Nephron (organoid): ENCODE data around the gene UBAC2.

Source experiments
- H3K27ac Mint-ChIP-seq, 3 experiments: 2 replicates each; pipeline ENCODE4 v1.8.0; 2020; ENCODE audit warnings: mixed read lengths in 3 of 3, mild to moderate bottlenecking in 2 of 3, moderate library complexity in 1 of 3
- H3K27me3 Mint-ChIP-seq: 2 replicates; pipeline ENCODE4 v1.8.0; 2021; ENCODE audit warnings: low read depth, mild to moderate bottlenecking, moderate library complexity, mixed read lengths
- H3K36me3 Mint-ChIP-seq: 2 replicates; pipeline ENCODE4 v1.8.0; 2020; ENCODE audit warnings: low read depth, mixed read lengths
- H3K4me1 Mint-ChIP-seq: 2 replicates; pipeline ENCODE4 v1.8.0; 2020; ENCODE audit warnings: mixed read lengths
- H3K4me3 Mint-ChIP-seq, 3 experiments: 2 replicates each; pipeline ENCODE4 v1.8.0; 2020; ENCODE audit warnings: mild to moderate bottlenecking in 3 of 3, mixed read lengths in 3 of 3, moderate library complexity in 2 of 3
- H3K9me3 Mint-ChIP-seq: 2 replicates; pipeline ENCODE4 v1.8.0; 2020; ENCODE audit warnings: mixed read lengths
- TF ChIP-seq, protein P1 (sequence below), 3 experiments: fragments of 200-600 bp; sonication (generic); IDR thresholded peaks; one replicate each; pipeline ENCODE4 v1.5.0; 2021; ENCODE audit warnings: antibody characterized with exemption in 3 of 3; ENCODE audit not compliant: unreplicated experiment in 3 of 3

UBAC2 gene

DNA sequence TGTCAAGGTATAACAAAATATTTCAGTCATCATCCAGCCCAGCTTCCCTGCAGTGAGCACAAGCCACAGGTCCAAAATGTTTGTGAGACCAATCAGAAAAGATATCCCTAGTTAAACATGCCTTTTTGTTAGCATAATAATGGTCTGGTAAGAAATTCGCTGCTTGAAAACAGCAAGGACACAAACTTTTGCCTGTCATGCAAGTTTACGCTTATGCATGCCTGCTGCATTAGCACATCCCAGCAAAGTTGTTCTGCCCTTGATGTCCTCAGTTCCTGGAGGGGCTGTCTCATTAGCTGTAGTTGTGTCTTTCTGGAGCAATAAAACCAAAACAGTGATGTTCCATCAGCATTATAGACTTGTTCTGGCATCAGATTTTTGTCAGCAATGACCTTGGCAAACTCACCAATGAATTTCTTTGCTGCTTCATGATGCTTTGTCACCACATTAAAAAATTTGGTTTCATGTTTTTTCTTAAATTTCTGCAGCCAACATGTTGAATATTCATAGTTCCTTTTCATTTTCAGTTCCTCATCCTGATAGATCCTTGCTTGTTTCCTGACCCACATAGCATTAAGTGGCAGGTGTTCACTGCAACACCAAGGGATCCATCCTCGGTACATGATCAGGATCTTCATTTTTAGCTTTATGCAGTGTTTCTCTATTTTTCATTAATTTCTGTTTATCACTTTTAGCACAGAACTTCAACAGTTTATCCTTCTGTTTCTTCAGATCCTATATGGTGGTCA is 178.5 kb downstream of the UBAC2 start:
- Mint-ChIP-seq H3K27me3 (no peaks in the 10 kb centered on the region), H3K36me3 (peaks cover 48% of the 10 kb centered on the region), H3K27ac (no peak overlapping the region), H3K4me3 (no peak overlapping the region), H3K4me1 (no peaks in the 10 kb centered on the region), H3K9me3 (no peaks in the 10 kb centered on the region)
- TF ChIP-seq, protein P1, sequence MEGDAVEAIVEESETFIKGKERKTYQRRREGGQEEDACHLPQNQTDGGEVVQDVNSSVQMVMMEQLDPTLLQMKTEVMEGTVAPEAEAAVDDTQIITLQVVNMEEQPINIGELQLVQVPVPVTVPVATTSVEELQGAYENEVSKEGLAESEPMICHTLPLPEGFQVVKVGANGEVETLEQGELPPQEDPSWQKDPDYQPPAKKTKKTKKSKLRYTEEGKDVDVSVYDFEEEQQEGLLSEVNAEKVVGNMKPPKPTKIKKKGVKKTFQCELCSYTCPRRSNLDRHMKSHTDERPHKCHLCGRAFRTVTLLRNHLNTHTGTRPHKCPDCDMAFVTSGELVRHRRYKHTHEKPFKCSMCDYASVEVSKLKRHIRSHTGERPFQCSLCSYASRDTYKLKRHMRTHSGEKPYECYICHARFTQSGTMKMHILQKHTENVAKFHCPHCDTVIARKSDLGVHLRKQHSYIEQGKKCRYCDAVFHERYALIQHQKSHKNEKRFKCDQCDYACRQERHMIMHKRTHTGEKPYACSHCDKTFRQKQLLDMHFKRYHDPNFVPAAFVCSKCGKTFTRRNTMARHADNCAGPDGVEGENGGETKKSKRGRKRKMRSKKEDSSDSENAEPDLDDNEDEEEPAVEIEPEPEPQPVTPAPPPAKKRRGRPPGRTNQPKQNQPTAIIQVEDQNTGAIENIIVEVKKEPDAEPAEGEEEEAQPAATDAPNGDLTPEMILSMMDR (IDR thresholded peaks at IDR 0.05; ENCODE audit: unreplicated experiment in 3 of 3): no peak

DNA sequence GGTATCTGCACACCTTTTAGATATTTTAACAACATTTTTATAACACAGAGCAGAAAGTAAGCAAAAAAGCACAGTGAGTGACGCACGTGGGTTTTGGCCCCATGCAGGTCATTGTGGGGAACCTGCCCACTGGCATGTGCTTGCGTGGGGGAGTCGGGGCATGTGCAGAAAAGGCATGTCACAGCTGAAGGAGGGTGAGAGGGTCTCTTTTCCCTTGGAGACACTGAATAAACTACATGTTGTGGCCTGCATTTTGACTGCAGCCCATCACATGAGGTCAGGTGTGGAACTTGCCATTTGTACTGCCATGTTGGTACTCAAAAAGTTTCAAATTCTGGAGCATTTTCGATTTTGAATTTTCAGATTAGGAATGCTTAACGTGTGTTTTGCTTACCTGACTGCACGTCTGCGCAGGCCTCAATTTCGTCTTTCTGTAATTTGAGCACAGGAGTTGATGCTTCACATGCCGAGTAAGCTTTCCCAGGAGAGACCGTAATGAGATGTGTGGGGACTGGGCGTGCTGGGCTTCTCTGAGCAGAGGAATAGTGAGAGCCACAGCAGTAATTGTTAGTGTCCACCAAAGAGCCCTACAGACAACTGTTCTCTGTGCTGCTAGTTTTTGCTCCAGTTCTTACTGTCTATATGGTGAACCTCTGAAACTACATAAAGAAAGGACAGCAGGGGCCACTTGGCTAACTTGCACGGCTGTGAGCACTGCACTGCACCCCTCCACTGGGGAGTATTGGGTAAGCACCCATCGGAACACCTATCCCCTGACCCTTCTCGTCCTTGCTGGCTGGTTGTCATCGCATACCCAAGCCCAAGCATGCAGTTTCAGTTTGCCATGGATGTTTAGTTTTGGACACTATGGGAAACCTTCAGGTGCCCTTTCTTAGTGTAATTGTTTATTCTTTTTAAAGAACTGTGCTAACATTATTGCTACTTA is 179.5 kb downstream of the UBAC2 start:
- H3K27ac Mint-ChIP-seq: no peak overlapping the region
- no peaks in the 10 kb centered on the region for H3K4me1 Mint-ChIP-seq
- H3K9me3 Mint-ChIP-seq: no peaks in the 10 kb centered on the region
- no peak overlapping the region for H3K4me3 Mint-ChIP-seq
- no peaks in the 10 kb centered on the region for H3K27me3 Mint-ChIP-seq
- TF ChIP-seq, protein P1 (IDR thresholded peaks at IDR 0.05; ENCODE audit: unreplicated experiment in 3 of 3): no peak
- peaks cover 48% of the 10 kb centered on the region for H3K36me3 Mint-ChIP-seq

DNA sequence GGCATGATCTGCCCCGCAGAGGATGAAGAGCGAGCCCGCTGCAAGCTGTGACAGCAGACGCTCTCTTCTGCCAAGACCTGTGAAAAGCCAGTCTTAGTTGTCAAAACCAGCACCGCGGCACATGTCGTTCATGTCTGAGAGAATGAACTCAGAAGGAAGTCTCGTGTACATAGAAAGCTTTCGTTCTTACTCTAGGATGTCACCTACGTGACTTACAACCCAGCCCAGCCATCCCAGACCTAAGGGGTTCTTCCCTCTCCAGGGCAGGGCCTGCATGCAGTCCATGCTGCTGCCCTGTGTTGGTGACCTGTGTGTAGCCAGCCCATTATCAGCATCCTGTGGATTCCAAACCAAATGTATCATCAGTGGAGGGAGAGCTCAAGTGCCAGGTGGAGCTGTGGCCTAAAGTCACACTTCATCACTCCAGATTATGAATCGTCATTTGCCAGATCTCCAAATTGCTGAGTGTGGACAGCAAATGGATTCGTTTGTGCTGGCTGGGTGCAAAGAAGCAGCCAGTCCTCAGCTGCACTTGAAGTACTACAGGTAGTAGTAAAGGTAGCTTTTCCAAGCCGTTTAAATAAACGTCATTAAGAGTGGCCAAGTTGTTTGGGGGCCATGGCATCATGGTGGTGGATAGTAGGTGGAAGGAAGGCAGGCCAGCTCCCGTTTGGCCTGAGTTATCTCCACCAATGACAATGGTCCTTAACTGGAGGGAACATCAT is 180.4 kb downstream of the UBAC2 start:
- Mint-ChIP-seq H3K9me3 (no peaks in the 10 kb centered on the region), H3K27ac (no peak overlapping the region), H3K27me3 (no peaks in the 10 kb centered on the region), H3K4me1 (no peaks in the 10 kb centered on the region), H3K4me3 (no peak overlapping the region), H3K36me3 (peaks cover 54% of the 10 kb centered on the region)
- TF ChIP-seq, protein P1 (IDR thresholded peaks at IDR 0.05; ENCODE audit: unreplicated experiment in 3 of 3): no peak

DNA sequence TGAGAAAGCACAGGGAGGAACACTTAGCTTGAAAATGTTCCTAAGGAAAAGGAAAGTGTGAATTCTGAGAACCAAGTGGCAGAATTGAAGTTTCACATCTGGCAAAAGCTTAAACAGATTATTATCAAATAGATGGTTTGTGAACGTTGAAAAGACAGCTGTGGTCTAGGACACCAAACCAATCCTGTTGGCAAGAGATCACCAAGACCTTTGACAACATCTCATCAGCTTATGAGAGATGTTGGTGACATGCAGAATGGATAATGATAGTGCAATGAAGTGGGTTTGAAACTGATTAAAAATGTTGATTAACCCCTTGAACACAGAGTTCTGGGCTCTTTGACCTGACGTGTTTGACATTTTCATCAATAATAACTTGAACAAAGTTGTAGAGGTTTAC is 181.1 kb downstream of the UBAC2 start:
- Mint-ChIP-seq H3K4me3 (no peak overlapping the region), H3K27me3 (no peaks in the 10 kb centered on the region)

DNA sequence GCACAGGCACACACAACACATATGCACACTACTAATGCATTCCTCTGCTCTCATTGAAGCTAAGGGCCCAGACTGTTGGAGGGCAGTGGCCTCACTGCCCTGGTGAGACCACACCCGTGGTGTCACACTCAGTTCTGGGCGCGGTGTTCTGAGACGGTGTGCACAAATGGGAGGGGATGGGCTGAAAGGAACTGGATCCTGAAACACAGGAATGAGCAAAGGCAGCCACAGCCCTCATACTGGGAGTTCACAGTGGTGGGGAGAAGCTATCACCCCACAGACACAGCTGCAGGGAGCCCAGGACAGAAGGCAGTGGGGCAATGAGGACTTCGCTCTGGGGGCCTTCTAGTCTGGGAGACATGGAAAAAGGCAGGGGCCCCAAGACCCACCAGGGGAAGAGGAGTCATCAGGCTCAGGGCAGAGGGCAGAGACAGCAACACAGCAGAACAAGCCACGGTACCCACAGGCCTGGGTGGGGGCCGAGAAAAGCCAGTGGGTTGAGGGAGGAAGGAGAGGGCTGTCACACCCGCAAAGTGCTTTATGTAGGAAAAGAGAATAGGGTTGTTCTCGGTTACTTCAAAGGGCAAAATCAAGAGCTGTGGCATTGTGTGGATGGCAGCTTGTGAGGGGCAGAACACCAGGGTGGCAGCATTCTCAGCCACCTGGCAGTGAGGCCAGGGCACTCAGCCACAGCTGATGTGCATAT is 181.9 kb downstream of the UBAC2 start:
- Mint-ChIP-seq H3K4me1 (no peaks in the 10 kb centered on the region), H3K9me3 (no peaks in the 10 kb centered on the region), H3K36me3 (peaks cover 48% of the 10 kb centered on the region), H3K4me3 (no peak overlapping the region), H3K27me3 (no peaks in the 10 kb centered on the region), H3K27ac (no peak overlapping the region)
- TF ChIP-seq, protein P1 (IDR thresholded peaks at IDR 0.05; ENCODE audit: unreplicated experiment in 3 of 3): no peak

More for the DNA sequence above, 181.1 kb downstream of the UBAC2 start:
- H3K27ac Mint-ChIP-seq: no peak overlapping the region
- peaks cover 49% of the 10 kb centered on the region for H3K36me3 Mint-ChIP-seq
- no peaks in the 10 kb centered on the region for H3K4me1 Mint-ChIP-seq
- TF ChIP-seq, protein P1 (IDR thresholded peaks at IDR 0.05; ENCODE audit: unreplicated experiment in 3 of 3): no peak
- H3K9me3 Mint-ChIP-seq: no peaks in the 10 kb centered on the region
